Activated naive CD4-positive, alpha-beta T cell treated with anti-CD3 and anti-CD28 coated beads, Interleukin-2, amount 50 U/mL, for 24 hours (primary cell): ENCODE measurements around the gene HDGF.
A peak's percentile ranks its signal among the peaks of the same experiment; 100 is the strongest.

ENCODE experiments used
- H3K27ac Mint-ChIP-seq: one replicate; pipeline ENCODE4 v1.8.0; 2021; ENCODE audit warnings: mild to moderate bottlenecking, mixed read lengths
- H3K27me3 Mint-ChIP-seq: one replicate; pipeline ENCODE4 v1.8.0; 2021; ENCODE audit warnings: mixed read lengths
- H3K36me3 Mint-ChIP-seq: one replicate; pipeline ENCODE4 v1.8.0; 2021; ENCODE audit warnings: mixed read lengths
- H3K4me1 Mint-ChIP-seq: one replicate; pipeline ENCODE4 v1.8.0; 2021; ENCODE audit warnings: mixed read lengths
- H3K4me3 Mint-ChIP-seq: one replicate; pipeline ENCODE4 v1.8.0; 2021; ENCODE audit warnings: mild to moderate bottlenecking, mixed read lengths
- H3K9me3 Mint-ChIP-seq: one replicate; pipeline ENCODE4 v1.8.0; 2021; ENCODE audit warnings: mixed read lengths

Gene HDGF

GRCh38 chr1:156704930-156705320 lies 46.5 kb downstream of the HDGF start:
- H3K4me1 Mint-ChIP-seq, result peaks cover 16% of the 10 kb centered on the region
- no peak overlapping the region for H3K27ac Mint-ChIP-seq
- H3K36me3 Mint-ChIP-seq, result no peaks in the 10 kb centered on the region
- peaks cover 3% of the 10 kb centered on the region for H3K27me3 Mint-ChIP-seq
- H3K9me3 Mint-ChIP-seq, result no peaks in the 10 kb centered on the region
- peak overlapping the region; percentile 72 for H3K4me3 Mint-ChIP-seq

GRCh38 chr1:156704166-156704711 lies 47.2 kb downstream of the HDGF start:
- Mint-ChIP-seq H3K36me3 (peaks cover 2% of the 10 kb centered on the region), H3K4me3 (peak overlapping the region; percentile 37), H3K4me1 (peaks cover 16% of the 10 kb centered on the region), H3K27ac (no peak overlapping the region), H3K9me3 (no peaks in the 10 kb centered on the region), H3K27me3 (peaks cover 3% of the 10 kb centered on the region)

- Mint-ChIP-seq H3K4me3 (peak overlapping the region; percentile 23), H3K36me3 (peaks cover 2% of the 10 kb centered on the region), H3K27ac (no peak overlapping the region), H3K27me3 (peaks cover 3% of the 10 kb centered on the region), H3K4me1 (peaks cover 16% of the 10 kb centered on the region), H3K9me3 (no peaks in the 10 kb centered on the region)
Observed at GRCh38 chr1:156703741-156704140, 47.7 kb downstream of the HDGF start.

- Mint-ChIP-seq H3K9me3 (no peaks in the 10 kb centered on the region), H3K27me3 (peaks cover 3% of the 10 kb centered on the region), H3K27ac (no peak overlapping the region), H3K36me3 (peaks cover 2% of the 10 kb centered on the region), H3K4me3 (no peak overlapping the region), H3K4me1 (peaks cover 16% of the 10 kb centered on the region)
Observed at GRCh38 chr1:156703336-156703735, 48.1 kb downstream of the HDGF start.

GRCh38 chr1:156700736-156701531 lies 50.5 kb downstream of the HDGF start:
- H3K27ac Mint-ChIP-seq, result no peak overlapping the region
- peaks cover 4% of the 10 kb centered on the region for H3K27me3 Mint-ChIP-seq
- peaks cover 4% of the 10 kb centered on the region for H3K4me1 Mint-ChIP-seq
- H3K4me3 Mint-ChIP-seq, result no peak overlapping the region
- H3K9me3 Mint-ChIP-seq, result no peaks in the 10 kb centered on the region
- peaks cover 2% of the 10 kb centered on the region for H3K36me3 Mint-ChIP-seq

- Mint-ChIP-seq H3K9me3 (no peaks in the 10 kb centered on the region), H3K4me3 (no peak overlapping the region), H3K4me1 (no peaks in the 10 kb centered on the region), H3K27ac (no peak overlapping the region), H3K36me3 (peaks cover 2% of the 10 kb centered on the region), H3K27me3 (peaks cover 8% of the 10 kb centered on the region)
Observed at GRCh38 chr1:156698995-156699394, 52.5 kb downstream of the HDGF start.

- peaks cover 11% of the 10 kb centered on the region for H3K4me1 Mint-ChIP-seq
- H3K9me3 Mint-ChIP-seq, result no peaks in the 10 kb centered on the region
- H3K36me3 Mint-ChIP-seq, result peaks cover 2% of the 10 kb centered on the region
- H3K27ac Mint-ChIP-seq, result no peak overlapping the region
- peaks cover 13% of the 10 kb centered on the region for H3K27me3 Mint-ChIP-seq
- no peak overlapping the region for H3K4me3 Mint-ChIP-seq
Observed at GRCh38 chr1:156697481-156697880, 54.0 kb downstream of the HDGF start.

GRCh38 chr1:156696755-156697154 lies 54.7 kb downstream of the HDGF start:
- Mint-ChIP-seq H3K4me3 (no peak overlapping the region), H3K36me3 (peaks cover 5% of the 10 kb centered on the region), H3K4me1 (peaks cover 18% of the 10 kb centered on the region), H3K9me3 (no peaks in the 10 kb centered on the region), H3K27ac (no peak overlapping the region), H3K27me3 (peaks cover 20% of the 10 kb centered on the region)

GRCh38 chr1:156694690-156694962 lies 56.8 kb downstream of the HDGF start:
- H3K27me3 Mint-ChIP-seq, result peaks cover 27% of the 10 kb centered on the region
- no peak overlapping the region for H3K27ac Mint-ChIP-seq
- H3K9me3 Mint-ChIP-seq, result no peaks in the 10 kb centered on the region
- peaks cover 5% of the 10 kb centered on the region for H3K36me3 Mint-ChIP-seq
- no peak overlapping the region for H3K4me3 Mint-ChIP-seq
- peaks cover 20% of the 10 kb centered on the region for H3K4me1 Mint-ChIP-seq

- peaks cover 3% of the 10 kb centered on the region for H3K36me3 Mint-ChIP-seq
- no peaks in the 10 kb centered on the region for H3K9me3 Mint-ChIP-seq
- no peak overlapping the region for H3K4me3 Mint-ChIP-seq
- peaks cover 24% of the 10 kb centered on the region for H3K4me1 Mint-ChIP-seq
- H3K27ac Mint-ChIP-seq, result no peak overlapping the region
- peaks cover 29% of the 10 kb centered on the region for H3K27me3 Mint-ChIP-seq
Observed at GRCh38 chr1:156693848-156694689, 57.4 kb downstream of the HDGF start.

- Mint-ChIP-seq H3K4me3 (no peak overlapping the region), H3K9me3 (no peaks in the 10 kb centered on the region), H3K36me3 (peaks cover 3% of the 10 kb centered on the region), H3K4me1 (peaks cover 24% of the 10 kb centered on the region), H3K27ac (peak overlapping the region; percentile 6), H3K27me3 (peaks cover 31% of the 10 kb centered on the region)
Observed at GRCh38 chr1:156692925-156693847, 58.3 kb downstream of the HDGF start.

- Mint-ChIP-seq H3K27me3 (peaks cover 31% of the 10 kb centered on the region), H3K9me3 (no peaks in the 10 kb centered on the region), H3K27ac (no peak overlapping the region), H3K4me3 (no peak overlapping the region), H3K36me3 (peaks cover 3% of the 10 kb centered on the region), H3K4me1 (peaks cover 24% of the 10 kb centered on the region)
Observed at GRCh38 chr1:156692441-156692924, 59.0 kb downstream of the HDGF start.
